ENCODE results near the gene PHRF1. TPM values are rescaled to one million over a fixed set of nuclear protein-coding genes. Genes with fewer than 3 reads are reported as not detected.

Gene PHRF1
- total and polyA plus RNA-seq, 9 of the 15 experiments (the other 6 are each of a cell fraction or from before 2014, with no cell fraction given), result 0.07 to 37.2 (median 7.7) TPM

GRCh38 chr11:640021-640706 is 63.9 kb downstream of the PHRF1 start:
- intact Hi-C loops (cut with micrococcal nuclease) (no loop called here), in situ Hi-C loops (cut with MboI) (no loop called here)
- CTCF ChIA-PET (ENCODE audit: low intra/inter-chr PET ratio), result no interaction called here
- POLR2A ChIA-PET, result no interaction called here
- FAIRE-seq (no peak), DNase-seq (ENCODE audit: extremely low read depth in 1 of 4, low spot score in 3 of 4) (no peak), ATAC-seq (no peak)
- Histone ChIP-seq H3K4me1 (replicated peaks in 1 of 2; ENCODE audit: control insufficient read depth in 2 of 2, insufficient read depth in 2 of 2, low read length in 2 of 2) (peaks cover 0 to 36% of the 10 kb centered on the region in 2 experiments; a peak in 2 of 5 replicates), H3K27me3 (ENCODE audit: control insufficient read depth in 2 of 2, insufficient read depth in 2 of 2, low read length in 2 of 2) (no peaks in the 10 kb centered on the region), H3K36me3 (ENCODE audit: control insufficient read depth, insufficient read depth, low read length) (peaks cover 58% of the 10 kb centered on the region; the same call in 2 of the 3 replicates), H3K79me2 (ENCODE audit: control insufficient read depth, insufficient read depth, low read length) (peaks cover 2% of the 10 kb centered on the region; the same call in 1 of the 3 replicates), H3K9ac (ENCODE audit: insufficient read depth in 1 of 2, low read depth in 2 of 2, low read length in 2 of 2) (no peak overlapping the region), H3K4me3 (no peak overlapping the region), H3K9me1 (ENCODE audit: control insufficient read depth, insufficient read depth, low read length) (no peaks in the 10 kb centered on the region), H3K4me2 (ENCODE audit: insufficient read depth, low read length) (no peak overlapping the region), H3K27ac (ENCODE audit: extremely low read depth, low read depth, low read length) (no peak overlapping the region), H3K9me3 (replicated peaks; ENCODE audit: control insufficient read depth, insufficient read depth, low read depth, low read length) (peaks cover 2% of the 10 kb centered on the region; the same call in 1 of the 2 replicates), H4K20me1 (replicated peaks; ENCODE audit: control insufficient read depth, insufficient read depth, low read length) (no peaks in the 10 kb centered on the region), H2AFZ (ENCODE audit: low read depth, low read length) (no peak overlapping the region)
- over 99% methylated on average over 21 of the region's 69 CpGs for WGBS (ENCODE audit: insufficient coverage, low coverage, missing lambda C conversion rate)
- BruUV-seq (replicated peaks), result no TSS peak
- TF ChIP-seq NFRKB (IDR thresholded peaks at IDR 0.05; ENCODE audit: low read depth) (no peak), CBFB (CRISPR knock-in tag; IDR thresholded peaks at IDR 0.05) (no peak), ZBTB49 (CRISPR knock-in tag; IDR thresholded peaks at IDR 0.05; ENCODE audit: borderline replicate concordance) (no peak), HCFC1 (IDR thresholded peaks at IDR 0.05; ENCODE audit: low read depth, low read length) (no peak), ZNF431 (CRISPR knock-in tag; IDR thresholded peaks at IDR 0.05) (no peak), RBM22 (IDR thresholded peaks at IDR 0.05; ENCODE audit: low read depth, low read length, poor library complexity, severe bottlenecking) (peak; percentile 86), EP300 (IDR thresholded peaks at IDR 0.05; ENCODE audit: low read length) (no peak), POLR2G (IDR thresholded peaks at IDR 0.05; ENCODE audit: low read depth, low read length) (peak; percentile 40; the same call in 1 of the 2 replicates), SREBF1 (IDR thresholded peaks at IDR 0.05; ENCODE audit: borderline replicate concordance, low read depth, low read length) (no peak)

Data from K562 (cell line).